GM12891 (cell line): ENCODE data around the gene MYL6B.

ENCODE experiments used
- POLR2A ChIP-seq: IDR thresholded peaks from 2 replicates; pipeline ENCODE4 v1.6.1; 2011; ENCODE audit warnings: low read depth, low read length, control low read depth
- TAF1 ChIP-seq: IDR thresholded peaks from 2 replicates; pipeline ENCODE4 v1.6.1; 2011; ENCODE audit warnings: low read depth, low read length, control low read depth

DNA sequence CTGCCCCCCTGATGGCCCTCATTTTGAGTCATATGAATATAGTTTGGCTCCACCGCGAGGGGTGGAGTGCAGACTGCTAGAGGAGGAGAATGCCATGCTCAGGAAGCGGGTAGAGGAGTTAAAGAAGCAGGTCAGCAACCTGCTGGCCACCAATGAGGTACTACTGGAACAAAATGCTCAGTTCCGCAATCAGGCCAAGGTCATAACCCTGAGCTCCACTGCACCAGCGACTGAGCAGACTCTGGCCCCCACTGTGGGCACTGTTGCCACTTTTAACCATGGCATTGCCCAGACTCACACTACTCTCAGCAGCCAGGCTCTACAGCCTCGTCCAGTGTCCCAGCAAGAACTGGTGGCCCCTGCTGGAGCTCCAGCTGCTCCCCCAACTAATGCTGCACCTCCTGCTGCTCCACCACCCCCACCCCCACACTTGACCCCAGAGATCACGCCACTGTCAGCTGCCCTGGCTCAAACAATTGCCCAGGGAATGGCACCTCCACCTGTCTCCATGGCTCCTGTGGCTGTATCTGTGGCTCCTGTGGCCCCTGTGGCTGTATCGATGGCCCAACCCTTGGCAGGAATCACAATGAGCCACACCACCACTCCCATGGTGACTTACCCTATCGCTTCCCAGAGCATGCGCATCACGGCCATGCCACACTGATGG is 31.1 kb upstream of the MYL6B start:
- TF ChIP-seq POLR2A, result no peak
- TF ChIP-seq TAF1, result no peak
